Naive B cell (primary cell): ENCODE results near the gene KRTCAP2. TPM values are rescaled to one million over a fixed set of nuclear protein-coding genes. Genes with fewer than 3 reads are reported as not detected.
A peak's percentile ranks its signal among the peaks of the same experiment; 100 is the strongest.

ENCODE experiments used
- ATAC-seq, 2 donors: fragments of 150-1000 bp; cut with Tn5 transposase; 2 replicates each; pipeline ENCODE4 v1.10.0; 2021; ENCODE audit warnings: low read depth in 2 of 2, mild to moderate bottlenecking in 2 of 2, moderate library complexity in 2 of 2
- DNase-seq: peaks from one replicate; pipeline ENCODE4 v3.0.0; 2022
- H3K27ac Mint-ChIP-seq, 6 donors: one replicate each; pipeline ENCODE4 v1.8.0; 2020 to 2022; ENCODE audit warnings: mild to moderate bottlenecking in 6 of 6, mixed read lengths in 6 of 6, moderate library complexity in 5 of 6, inconsistent platforms in 2 of 6
- H3K27me3 Mint-ChIP-seq, 3 donors: one replicate each; pipeline ENCODE4 v1.8.0; 2021 to 2022; ENCODE audit warnings: mixed read lengths in 3 of 3, mild to moderate bottlenecking in 1 of 3
- H3K36me3 Mint-ChIP-seq, 2 donors: one replicate each; pipeline ENCODE4 v1.8.0; 2020 to 2022; ENCODE audit warnings: mixed read lengths in 2 of 2, inconsistent platforms in 1 of 2, mild to moderate bottlenecking in 1 of 2
- H3K4me1 Mint-ChIP-seq, 3 donors: one replicate each; pipeline ENCODE4 v1.8.0; 2020 to 2022; ENCODE audit warnings: mixed read lengths in 3 of 3, inconsistent platforms in 1 of 3, mild to moderate bottlenecking in 1 of 3, moderate library complexity in 1 of 3
- H3K4me3 Mint-ChIP-seq, 8 donors: one replicate each; pipeline ENCODE4 v1.8.0; 2020 to 2022; ENCODE audit warnings: mild to moderate bottlenecking in 8 of 8, mixed read lengths in 8 of 8, moderate library complexity in 8 of 8, inconsistent platforms in 2 of 8
- H3K9me3 Mint-ChIP-seq, 7 donors: one replicate each; pipeline ENCODE4 v1.8.0; 2020 to 2022; ENCODE audit warnings: mixed read lengths in 7 of 7, mild to moderate bottlenecking in 5 of 7, inconsistent platforms in 2 of 7, moderate library complexity in 1 of 7
- polyA plus RNA-seq, 6 donors: library from polyadenylated mRNA; unstranded; fragments of 300-500 nt; fragmentation: Illumina TruSeq; gene quantifications; one replicate each; pipeline ENCODE4 v1.2.3, GENCODE V29; 2021; ENCODE audit warnings: low read depth in 6 of 6

The KRTCAP2 gene
- polyA plus RNA-seq, 6 donors from 2014 or later = 340 to 379 (median 354) TPM

- no peaks in the 10 kb centered on the region for H3K36me3 Mint-ChIP-seq
- ATAC-seq (peak; percentile 29 to 39), DNase-seq (peak; percentile 86)
- peak overlapping the region; percentile 55 to 95 (median 81) for H3K4me3 Mint-ChIP-seq
- H3K4me1 Mint-ChIP-seq = peaks cover 17 to 26% (median 20%) of the 10 kb centered on the region in 3 donors
- no peaks in the 10 kb centered on the region for H3K27me3 Mint-ChIP-seq
- H3K27ac Mint-ChIP-seq = peak overlapping the region; percentile 86 to 99 (median 96)
- H3K9me3 Mint-ChIP-seq = no peaks in the 10 kb centered on the region
Observed at GRCh38 chr1:155206891-155207805, 34.0 kb upstream of the KRTCAP2 start.

GRCh38 chr1:155205969-155206593, 33.0 kb upstream of the KRTCAP2 start:
- peak overlapping the region in 2 of 8 donors; percentile 15 to 47 for H3K4me3 Mint-ChIP-seq
- peaks cover 17 to 26% (median 20%) of the 10 kb centered on the region in 3 donors for H3K4me1 Mint-ChIP-seq
- peak overlapping the region in 1 of 6 donors; percentile 59 for H3K27ac Mint-ChIP-seq
- no peak for ATAC-seq
- DNase-seq = no peak
- H3K9me3 Mint-ChIP-seq = no peaks in the 10 kb centered on the region
- no peaks in the 10 kb centered on the region for H3K36me3 Mint-ChIP-seq
- H3K27me3 Mint-ChIP-seq = no peaks in the 10 kb centered on the region

GRCh38 chr1:155205035-155205434, 31.9 kb upstream of the KRTCAP2 start:
- no peak for ATAC-seq
- H3K4me3 Mint-ChIP-seq = no peak overlapping the region
- H3K27me3 Mint-ChIP-seq = no peaks in the 10 kb centered on the region
- peak overlapping the region in 2 of 6 donors; percentile 20 to 66 for H3K27ac Mint-ChIP-seq
- H3K36me3 Mint-ChIP-seq = no peaks in the 10 kb centered on the region
- no peak for DNase-seq
- H3K9me3 Mint-ChIP-seq = no peaks in the 10 kb centered on the region
- peaks cover 17 to 26% (median 20%) of the 10 kb centered on the region in 3 donors for H3K4me1 Mint-ChIP-seq

GRCh38 chr1:155202731-155203515, 29.8 kb upstream of the KRTCAP2 start:
- H3K4me1 Mint-ChIP-seq = peaks cover 11 to 12% (median 12%) of the 10 kb centered on the region in 3 donors
- DNase-seq (no peak), ATAC-seq (no peak)
- no peaks in the 10 kb centered on the region for H3K9me3 Mint-ChIP-seq
- H3K27me3 Mint-ChIP-seq = no peaks in the 10 kb centered on the region
- no peaks in the 10 kb centered on the region for H3K36me3 Mint-ChIP-seq
- H3K4me3 Mint-ChIP-seq = no peak overlapping the region
- H3K27ac Mint-ChIP-seq = no peak overlapping the region

GRCh38 chr1:155202198-155202597, 29.1 kb upstream of the KRTCAP2 start:
- DNase-seq (no peak), ATAC-seq (no peak)
- no peaks in the 10 kb centered on the region for H3K9me3 Mint-ChIP-seq

GRCh38 chr1:155200920-155201319, 27.8 kb upstream of the KRTCAP2 start:
- ATAC-seq (no peak), DNase-seq (no peak)
- Mint-ChIP-seq H3K4me1 (no peaks in the 10 kb centered on the region), H3K9me3 (no peaks in the 10 kb centered on the region), H3K27me3 (no peaks in the 10 kb centered on the region), H3K36me3 (no peaks in the 10 kb centered on the region), H3K27ac (peak overlapping the region in 2 of 6 donors; percentile 56 to 66), H3K4me3 (no peak overlapping the region)

More at GRCh38 chr1:155202198-155202597, 29.1 kb upstream of the KRTCAP2 start:
- Mint-ChIP-seq H3K27me3 (no peaks in the 10 kb centered on the region), H3K27ac (no peak overlapping the region), H3K4me3 (peak overlapping the region in 1 of 8 donors; percentile 41), H3K4me1 (peaks cover 5 to 6% (median 5%) of the 10 kb centered on the region in 3 donors), H3K36me3 (no peaks in the 10 kb centered on the region)

- H3K27ac Mint-ChIP-seq = no peak overlapping the region
- peaks cover 5 to 8% (median 6%) of the 10 kb centered on the region in 3 donors for H3K4me1 Mint-ChIP-seq
- peak overlapping the region in 1 of 8 donors; percentile 20 for H3K4me3 Mint-ChIP-seq
- no peaks in the 10 kb centered on the region for H3K9me3 Mint-ChIP-seq
- H3K36me3 Mint-ChIP-seq = no peaks in the 10 kb centered on the region
- peaks cover 0 to 7% (median 0%) of the 10 kb centered on the region in 3 donors for H3K27me3 Mint-ChIP-seq
- no peak for ATAC-seq
- DNase-seq = no peak
Observed at GRCh38 chr1:155199792-155200191, 26.7 kb upstream of the KRTCAP2 start.

GRCh38 chr1:155198547-155198906, 25.4 kb upstream of the KRTCAP2 start:
- DNase-seq (no peak), ATAC-seq (no peak)
- Mint-ChIP-seq H3K4me1 (peaks cover 15 to 21% (median 16%) of the 10 kb centered on the region in 3 donors), H3K4me3 (peak overlapping the region in 1 of 8 donors; percentile 49), H3K9me3 (no peaks in the 10 kb centered on the region), H3K27ac (no peak overlapping the region), H3K27me3 (peaks cover 0 to 20% (median 4%) of the 10 kb centered on the region in 3 donors), H3K36me3 (no peaks in the 10 kb centered on the region)

- Mint-ChIP-seq H3K9me3 (no peaks in the 10 kb centered on the region), H3K36me3 (no peaks in the 10 kb centered on the region), H3K27me3 (peaks cover 0 to 24% (median 7%) of the 10 kb centered on the region in 3 donors), H3K4me3 (peak overlapping the region in 2 of 8 donors; percentile 49 to 52), H3K4me1 (peaks cover 19 to 26% (median 21%) of the 10 kb centered on the region in 3 donors), H3K27ac (peak overlapping the region in 1 of 6 donors; percentile 75)
- DNase-seq (no peak), ATAC-seq (no peak)
Observed at GRCh38 chr1:155197901-155198546, 24.9 kb upstream of the KRTCAP2 start.

GRCh38 chr1:155196893-155197638, 24.0 kb upstream of the KRTCAP2 start:
- peak overlapping the region in 3 of 8 donors; percentile 4 to 72 (median 48) for H3K4me3 Mint-ChIP-seq
- H3K27ac Mint-ChIP-seq = peak overlapping the region in 1 of 6 donors; percentile 96

GRCh38 chr1:155196103-155196892, 23.2 kb upstream of the KRTCAP2 start:
- Mint-ChIP-seq H3K27ac (peak overlapping the region in 3 of 6 donors; percentile 15 to 96 (median 87)), H3K9me3 (no peaks in the 10 kb centered on the region), H3K36me3 (no peaks in the 10 kb centered on the region), H3K4me1 (peaks cover 23 to 33% (median 23%) of the 10 kb centered on the region in 3 donors), H3K4me3 (peak overlapping the region in 7 of 8 donors; percentile 29 to 94 (median 59)), H3K27me3 (peaks cover 0 to 24% (median 7%) of the 10 kb centered on the region in 3 donors)
- DNase-seq (no peak), ATAC-seq (no peak)

More at GRCh38 chr1:155196893-155197638, 24.0 kb upstream of the KRTCAP2 start:
- ATAC-seq = no peak
- no peaks in the 10 kb centered on the region for H3K36me3 Mint-ChIP-seq
- no peak for DNase-seq
- H3K4me1 Mint-ChIP-seq = peaks cover 23 to 33% (median 23%) of the 10 kb centered on the region in 3 donors
- H3K27me3 Mint-ChIP-seq = peaks cover 0 to 24% (median 7%) of the 10 kb centered on the region in 3 donors
- H3K9me3 Mint-ChIP-seq = no peaks in the 10 kb centered on the region
